Glutamatergic neuron (in vitro differentiated cells): Measurements from ENCODE around the gene ZNRD2. TPM values are rescaled to one million over a fixed set of nuclear protein-coding genes. Genes with fewer than 3 reads are reported as not detected.

Source experiments
- DNase-seq: peaks from one replicate; pipeline ENCODE4 v3.0.0; 2022
- H3K27ac Mint-ChIP-seq: one replicate; pipeline ENCODE4 v1.8.0; 2020; ENCODE audit warnings: mild to moderate bottlenecking, mixed read lengths, inconsistent platforms; ENCODE audit not compliant: unreplicated experiment
- H3K27me3 Mint-ChIP-seq: one replicate; pipeline ENCODE4 v1.8.0; 2020; ENCODE audit warnings: mild to moderate bottlenecking, moderate library complexity, mixed read lengths, inconsistent platforms; ENCODE audit not compliant: unreplicated experiment
- H3K36me3 Mint-ChIP-seq: one replicate; pipeline ENCODE4 v1.8.0; 2020; ENCODE audit warnings: mild to moderate bottlenecking, mixed read lengths, inconsistent platforms; ENCODE audit not compliant: unreplicated experiment
- H3K4me1 Mint-ChIP-seq: one replicate; pipeline ENCODE4 v1.8.0; 2020; ENCODE audit warnings: mild to moderate bottlenecking, low read depth, mixed read lengths, inconsistent platforms; ENCODE audit not compliant: unreplicated experiment
- H3K4me3 Mint-ChIP-seq: one replicate; pipeline ENCODE4 v1.8.0; 2020; ENCODE audit warnings: mild to moderate bottlenecking, mixed read lengths, inconsistent platforms; ENCODE audit not compliant: unreplicated experiment
- H3K9me3 Mint-ChIP-seq: one replicate; pipeline ENCODE4 v1.8.0; 2020; ENCODE audit warnings: mild to moderate bottlenecking, moderate library complexity, mixed read lengths, inconsistent platforms; ENCODE audit not compliant: unreplicated experiment
- total RNA-seq: library from RNA; stranded (reverse); fragmentation: NEBNext Ultra II Directional; extraction: Animal tissue kit (Norgen Biotek cat#: 25700); gene quantifications from one replicate; pipeline ENCODE4 v1.2.1, GENCODE V29; 2021; ENCODE audit not compliant: unreplicated experiment
- TF ChIP-seq, protein P1 (sequence below): fragments of 200-600 bp; sonication (generic); IDR thresholded peaks from one replicate; pipeline ENCODE4 v1.5.0; 2021; ENCODE audit not compliant: partially characterized antibody, unreplicated experiment

ZNRD2 gene
- total RNA-seq, 1 donor from 2014 or later, result 37.9 TPM

DNA sequence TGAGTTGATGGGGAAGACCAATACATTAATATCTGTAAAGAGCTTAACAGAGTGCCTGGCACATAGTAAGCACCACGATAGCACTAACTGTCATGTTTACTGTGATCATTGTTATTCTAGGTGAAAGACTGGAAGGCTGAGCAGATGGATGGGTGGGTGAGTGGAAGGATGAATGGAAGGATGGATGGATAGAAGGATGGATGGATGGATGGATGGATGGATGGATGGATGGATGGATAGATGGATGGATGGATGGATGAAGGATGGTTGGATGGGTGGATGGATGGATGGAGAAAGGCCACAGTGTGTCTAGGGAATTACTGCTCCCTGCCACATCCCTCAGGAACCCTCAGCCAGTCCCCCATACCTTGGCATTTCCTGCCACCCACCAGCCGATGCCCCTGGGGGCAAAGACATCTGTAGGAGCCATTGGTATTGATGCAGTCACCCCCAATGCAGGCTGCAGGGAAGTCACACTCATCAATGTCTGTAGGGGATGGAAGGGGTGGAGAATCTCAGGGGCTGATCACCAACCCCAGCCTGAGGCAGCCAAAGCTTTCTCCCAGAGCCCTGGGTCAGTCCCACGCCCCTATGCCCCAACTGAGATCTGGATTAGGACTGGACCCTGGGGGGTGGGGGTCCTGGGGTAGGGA, 27.4 kb upstream of the ZNRD2 start:
- no peak overlapping the region for H3K27ac Mint-ChIP-seq
- TF ChIP-seq, protein P1, sequence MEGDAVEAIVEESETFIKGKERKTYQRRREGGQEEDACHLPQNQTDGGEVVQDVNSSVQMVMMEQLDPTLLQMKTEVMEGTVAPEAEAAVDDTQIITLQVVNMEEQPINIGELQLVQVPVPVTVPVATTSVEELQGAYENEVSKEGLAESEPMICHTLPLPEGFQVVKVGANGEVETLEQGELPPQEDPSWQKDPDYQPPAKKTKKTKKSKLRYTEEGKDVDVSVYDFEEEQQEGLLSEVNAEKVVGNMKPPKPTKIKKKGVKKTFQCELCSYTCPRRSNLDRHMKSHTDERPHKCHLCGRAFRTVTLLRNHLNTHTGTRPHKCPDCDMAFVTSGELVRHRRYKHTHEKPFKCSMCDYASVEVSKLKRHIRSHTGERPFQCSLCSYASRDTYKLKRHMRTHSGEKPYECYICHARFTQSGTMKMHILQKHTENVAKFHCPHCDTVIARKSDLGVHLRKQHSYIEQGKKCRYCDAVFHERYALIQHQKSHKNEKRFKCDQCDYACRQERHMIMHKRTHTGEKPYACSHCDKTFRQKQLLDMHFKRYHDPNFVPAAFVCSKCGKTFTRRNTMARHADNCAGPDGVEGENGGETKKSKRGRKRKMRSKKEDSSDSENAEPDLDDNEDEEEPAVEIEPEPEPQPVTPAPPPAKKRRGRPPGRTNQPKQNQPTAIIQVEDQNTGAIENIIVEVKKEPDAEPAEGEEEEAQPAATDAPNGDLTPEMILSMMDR, result no peak
- DNase-seq, result no peak
- H3K4me3 Mint-ChIP-seq, result no peak overlapping the region
- no peaks in the 10 kb centered on the region for H3K36me3 Mint-ChIP-seq
- peaks cover 5% of the 10 kb centered on the region for H3K4me1 Mint-ChIP-seq
- H3K9me3 Mint-ChIP-seq, result peaks cover 14% of the 10 kb centered on the region
- peaks cover 35% of the 10 kb centered on the region for H3K27me3 Mint-ChIP-seq

DNA sequence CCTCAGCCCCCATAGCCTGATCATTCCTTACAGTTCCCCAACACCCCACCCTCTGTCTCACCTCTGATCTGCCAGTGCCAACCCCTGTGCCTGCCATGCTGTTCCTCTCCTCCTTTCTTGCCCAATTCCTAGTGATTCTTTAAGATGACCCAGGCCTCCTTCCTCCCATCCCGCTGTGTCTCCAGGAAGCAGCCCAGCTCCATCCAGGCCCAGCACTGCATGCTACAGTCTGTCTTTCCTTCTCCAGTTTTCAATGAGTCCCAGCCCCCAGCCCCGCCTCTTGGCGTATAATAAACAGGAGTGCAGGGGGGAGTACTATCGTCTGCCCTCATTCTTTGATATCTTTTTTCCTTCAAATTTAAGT, 24.4 kb upstream of the ZNRD2 start:
- peaks cover 18% of the 10 kb centered on the region for H3K9me3 Mint-ChIP-seq
- peaks cover 5% of the 10 kb centered on the region for H3K4me1 Mint-ChIP-seq
- peaks cover 49% of the 10 kb centered on the region for H3K27me3 Mint-ChIP-seq
- H3K4me3 Mint-ChIP-seq, result peak overlapping the region; percentile 68
- no peak overlapping the region for H3K27ac Mint-ChIP-seq
- TF ChIP-seq, protein P1, result no peak
- DNase-seq, result no peak
- H3K36me3 Mint-ChIP-seq, result no peaks in the 10 kb centered on the region

DNA sequence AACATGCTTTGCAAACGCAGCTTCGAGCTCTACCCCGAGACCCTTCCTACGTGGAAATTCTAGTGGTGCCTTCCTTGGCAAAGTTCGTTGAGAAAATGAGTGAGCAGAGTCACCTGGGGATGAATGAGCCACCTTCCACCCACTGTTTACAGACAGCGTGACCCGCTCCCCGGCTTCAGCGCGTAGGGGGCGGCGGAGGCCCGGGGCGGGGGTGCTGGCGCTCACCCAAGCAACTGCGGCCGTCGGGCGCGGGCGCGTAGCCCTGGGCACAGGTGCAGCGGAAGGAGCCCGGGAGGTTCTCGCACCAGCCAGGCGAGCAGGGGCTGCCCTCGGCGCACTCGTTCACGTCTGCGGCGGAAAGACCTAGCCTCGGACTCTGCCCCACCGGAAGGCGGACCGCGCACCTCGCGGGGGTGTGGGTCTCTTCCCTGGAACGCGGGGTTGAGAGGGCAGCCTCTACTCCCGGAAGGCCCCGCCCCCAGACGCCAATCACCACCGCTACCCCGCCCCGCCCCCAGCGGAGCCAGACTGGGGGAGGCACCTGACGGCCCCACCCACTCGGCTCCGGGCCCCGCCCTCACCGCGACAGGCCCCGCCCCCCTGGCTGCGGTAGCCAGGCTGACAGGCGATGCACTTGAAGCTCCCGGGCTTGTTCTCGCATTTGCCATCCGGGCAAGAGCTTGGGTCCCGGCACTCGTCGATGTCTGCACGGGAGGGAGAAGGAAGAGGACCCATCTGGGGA, 23.9 kb upstream of the ZNRD2 start:
- TF ChIP-seq, protein P1, result no peak
- Mint-ChIP-seq H3K27ac (no peak overlapping the region), H3K27me3 (peaks cover 48% of the 10 kb centered on the region), H3K4me3 (peak overlapping the region; percentile 68), H3K36me3 (no peaks in the 10 kb centered on the region), H3K9me3 (peaks cover 19% of the 10 kb centered on the region), H3K4me1 (peaks cover 5% of the 10 kb centered on the region)
- DNase-seq, result peak; percentile 91

DNA sequence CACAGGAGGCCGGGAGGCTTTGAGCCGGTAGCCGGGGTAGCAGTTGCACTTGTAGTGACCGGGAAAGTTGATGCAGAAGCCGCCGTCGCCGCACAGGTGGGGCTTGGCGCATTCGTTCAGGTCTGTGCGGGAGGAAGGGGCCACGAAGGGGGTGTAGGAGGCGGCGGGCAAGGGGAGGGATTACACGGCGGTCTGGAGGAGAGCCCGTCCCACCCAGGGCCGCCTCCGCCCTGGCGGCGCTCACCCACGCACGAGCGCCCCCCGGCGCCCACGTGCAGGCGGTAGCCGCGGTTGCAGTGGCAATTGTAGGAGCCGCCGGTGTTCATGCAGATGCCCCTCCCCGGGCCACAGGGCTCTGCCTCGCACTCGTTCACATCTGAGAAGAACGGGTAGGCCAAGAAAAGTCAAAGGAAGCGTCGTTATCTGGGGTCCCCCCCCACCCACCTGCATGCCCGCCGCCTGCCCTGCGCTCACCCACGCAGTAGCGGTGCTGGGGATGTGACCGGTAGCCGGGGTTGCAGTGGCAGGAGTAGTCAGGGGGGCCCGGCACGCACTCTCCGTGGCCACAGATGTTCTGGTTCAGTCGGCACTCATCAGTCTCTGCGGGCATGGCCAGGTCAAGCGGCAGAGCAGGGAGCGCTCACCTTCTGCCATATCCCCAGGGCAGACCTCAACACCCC, 22.7 kb upstream of the ZNRD2 start:
- Mint-ChIP-seq H3K27me3 (peaks cover 51% of the 10 kb centered on the region), H3K4me3 (peak overlapping the region; percentile 58), H3K4me1 (peaks cover 11% of the 10 kb centered on the region), H3K36me3 (no peaks in the 10 kb centered on the region), H3K27ac (no peak overlapping the region), H3K9me3 (peaks cover 24% of the 10 kb centered on the region)
- no peak for DNase-seq
- TF ChIP-seq, protein P1, result no peak
